SU-DHL-6 (cell line): ENCODE measurements around the gene HECTD1.

ENCODE experiments used
- EZH2phosphoT487 ChIP-seq: fragments of 200-600 bp; sonication (generic), shearing (Covaris generic); conservative IDR thresholded peaks from 2 replicates; pipeline ENCODE4 v1.6.1; 2018; ENCODE audit warnings: mild to moderate bottlenecking, antibody characterized with exemption, low read length, moderate library complexity, mixed read lengths
- TF ChIP-seq, protein P1 (sequence below): fragments of 200-600 bp; sonication (generic); IDR thresholded peaks from one replicate; pipeline ENCODE4 v1.5.1; 2017; ENCODE audit warnings: antibody characterized with exemption, mild to moderate bottlenecking, low read length, moderate library complexity; ENCODE audit not compliant: insufficient read depth, poor library complexity, severe bottlenecking

DNA sequence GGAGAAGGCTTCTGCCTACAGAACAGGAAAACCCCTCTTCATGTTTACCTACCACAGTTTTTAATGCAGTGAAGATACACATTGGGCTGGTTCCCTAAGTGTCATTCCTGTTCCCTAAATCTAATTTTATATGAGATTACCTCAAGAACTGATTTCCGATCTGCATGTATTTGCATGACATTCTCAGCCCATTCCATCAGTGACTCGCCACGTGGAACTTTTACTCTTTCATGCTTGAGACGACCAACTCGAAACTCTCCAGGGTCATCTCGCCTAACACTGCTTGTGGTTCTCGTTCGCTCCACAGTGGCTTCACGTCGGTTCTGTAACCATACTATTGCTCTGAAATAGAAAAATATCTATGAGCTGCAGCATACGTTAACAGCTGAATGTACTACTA, 98.3 kb downstream of the HECTD1 start:
- no peak for TF ChIP-seq EZH2phosphoT487
- TF ChIP-seq, protein P1, sequence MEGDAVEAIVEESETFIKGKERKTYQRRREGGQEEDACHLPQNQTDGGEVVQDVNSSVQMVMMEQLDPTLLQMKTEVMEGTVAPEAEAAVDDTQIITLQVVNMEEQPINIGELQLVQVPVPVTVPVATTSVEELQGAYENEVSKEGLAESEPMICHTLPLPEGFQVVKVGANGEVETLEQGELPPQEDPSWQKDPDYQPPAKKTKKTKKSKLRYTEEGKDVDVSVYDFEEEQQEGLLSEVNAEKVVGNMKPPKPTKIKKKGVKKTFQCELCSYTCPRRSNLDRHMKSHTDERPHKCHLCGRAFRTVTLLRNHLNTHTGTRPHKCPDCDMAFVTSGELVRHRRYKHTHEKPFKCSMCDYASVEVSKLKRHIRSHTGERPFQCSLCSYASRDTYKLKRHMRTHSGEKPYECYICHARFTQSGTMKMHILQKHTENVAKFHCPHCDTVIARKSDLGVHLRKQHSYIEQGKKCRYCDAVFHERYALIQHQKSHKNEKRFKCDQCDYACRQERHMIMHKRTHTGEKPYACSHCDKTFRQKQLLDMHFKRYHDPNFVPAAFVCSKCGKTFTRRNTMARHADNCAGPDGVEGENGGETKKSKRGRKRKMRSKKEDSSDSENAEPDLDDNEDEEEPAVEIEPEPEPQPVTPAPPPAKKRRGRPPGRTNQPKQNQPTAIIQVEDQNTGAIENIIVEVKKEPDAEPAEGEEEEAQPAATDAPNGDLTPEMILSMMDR, result no peak
